Head of caudate nucleus (tissue), 42 donors: ENCODE measurements around the gene COL1A2.
A peak's percentile ranks its signal among the peaks of the same experiment; 100 is the strongest.

ENCODE experiments used
- DNase-seq, 42 donors: peaks; one replicate each; pipeline versions ENCODE4 v3.0.0 to v3.0.0-alpha.2; 2020 to 2021; ENCODE audit warnings: mixed read lengths in 7 of 42
- intact Hi-C: fragments of 100-400 bp; cut with DNase I; formaldehyde crosslinking; loops from one replicate; pipeline ENCODE4 v1.15.0; 2022

COL1A2 gene

DNA sequence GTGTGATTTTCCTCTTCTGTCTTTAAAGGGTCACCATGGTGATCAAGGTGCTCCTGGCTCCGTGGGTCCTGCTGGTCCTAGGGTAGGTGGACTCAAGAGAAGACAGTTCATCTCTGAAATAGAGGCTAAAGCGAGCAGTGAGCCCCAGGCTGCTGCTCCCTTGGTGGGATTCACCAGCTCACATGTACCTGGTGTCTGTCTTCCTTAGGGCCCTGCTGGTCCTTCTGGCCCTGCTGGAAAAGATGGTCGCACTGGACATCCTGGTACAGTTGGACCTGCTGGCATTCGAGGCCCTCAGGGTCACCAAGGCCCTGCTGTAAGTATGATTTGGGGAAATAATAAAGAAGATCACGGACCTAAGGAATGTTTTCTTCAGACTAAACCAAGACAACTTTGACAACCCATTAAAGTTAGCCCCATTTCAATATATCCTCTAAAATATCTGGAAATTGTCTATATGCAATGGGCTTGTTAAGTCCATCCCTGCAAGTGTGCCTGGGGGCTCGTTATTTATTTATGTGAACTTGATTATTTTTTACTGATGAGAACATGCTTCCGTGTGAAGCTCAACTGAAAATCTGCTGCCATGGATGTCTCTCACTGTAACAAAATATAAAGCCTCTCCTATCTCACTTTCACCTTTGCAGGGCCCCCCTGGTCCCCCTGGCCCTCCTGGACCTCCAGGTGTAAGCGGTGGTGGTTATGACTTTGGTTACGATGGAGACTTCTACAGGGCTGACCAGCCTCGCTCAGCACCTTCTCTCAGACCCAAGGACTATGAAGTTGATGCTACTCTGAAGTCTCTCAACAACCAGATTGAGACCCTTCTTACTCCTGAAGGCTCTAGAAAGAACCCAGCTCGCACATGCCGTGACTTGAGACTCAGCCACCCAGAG lies 32.5 kb downstream of the COL1A2 start:
- DNase-seq: no peak
- intact Hi-C loops: no loop called here

DNA sequence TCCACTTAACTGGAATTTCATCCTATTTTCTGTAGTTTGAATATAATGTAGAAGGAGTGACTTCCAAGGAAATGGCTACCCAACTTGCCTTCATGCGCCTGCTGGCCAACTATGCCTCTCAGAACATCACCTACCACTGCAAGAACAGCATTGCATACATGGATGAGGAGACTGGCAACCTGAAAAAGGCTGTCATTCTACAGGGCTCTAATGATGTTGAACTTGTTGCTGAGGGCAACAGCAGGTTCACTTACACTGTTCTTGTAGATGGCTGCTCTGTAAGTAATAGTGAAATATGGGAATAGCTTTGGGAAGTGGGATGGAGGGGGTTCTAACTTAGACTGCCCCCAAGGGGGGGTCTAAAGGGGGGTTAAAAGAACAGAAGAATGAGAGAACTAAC lies 34.5 kb downstream of the COL1A2 start:
- DNase-seq: no peak
- intact Hi-C loops: no loop called here

DNA sequence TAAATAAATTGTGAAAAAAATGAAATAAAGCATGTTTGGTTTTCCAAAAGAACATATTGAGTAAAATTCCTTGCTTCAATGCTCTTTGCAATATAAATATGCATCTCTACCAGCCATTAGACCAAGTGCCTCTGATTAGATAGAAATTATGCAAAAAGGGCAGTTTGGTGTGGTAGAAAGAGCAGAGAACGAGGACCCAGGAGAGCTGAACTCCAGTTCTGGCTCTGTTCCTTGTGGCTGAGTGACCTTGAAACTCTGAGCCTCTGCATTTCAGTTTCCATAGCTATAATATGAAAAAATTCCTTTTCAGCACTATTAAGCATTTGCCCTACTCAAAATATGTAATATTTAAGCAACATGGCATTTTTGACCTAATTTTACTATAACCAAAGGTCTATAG lies 36.5 kb downstream of the COL1A2 start:
- no peak for DNase-seq
- intact Hi-C loops: no loop called here

DNA sequence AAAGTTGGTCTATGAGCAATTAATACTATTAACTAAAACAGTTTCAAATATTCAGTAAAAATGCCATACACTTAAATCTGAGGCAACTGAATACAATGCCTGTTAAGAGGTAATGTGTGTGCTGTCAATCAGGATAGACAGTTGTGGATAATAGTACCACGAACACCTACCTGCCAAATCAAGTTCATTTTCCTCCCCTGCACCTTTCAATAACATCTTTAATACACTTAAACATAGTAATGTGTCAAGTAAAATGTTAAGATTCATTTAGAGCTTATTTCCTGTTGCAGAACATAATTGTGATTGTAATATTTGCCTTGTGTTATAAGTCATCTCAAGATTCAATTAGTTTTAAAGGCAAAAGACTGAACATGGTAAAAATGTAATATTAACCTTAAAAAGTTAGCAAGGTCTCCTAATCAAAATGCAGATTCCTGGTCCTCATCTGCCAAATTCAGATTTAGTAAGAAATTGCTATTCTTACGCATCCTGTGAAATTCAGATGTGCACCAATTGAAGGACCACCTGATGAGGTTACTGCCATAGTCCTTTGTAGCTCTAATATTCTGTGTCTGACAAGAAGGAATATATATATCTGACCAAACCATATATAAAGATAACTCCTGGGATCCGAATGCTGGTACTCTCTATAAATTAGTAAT lies 37.1 kb downstream of the COL1A2 start:
- DNase-seq: no peak
- intact Hi-C loops: no loop called here

DNA sequence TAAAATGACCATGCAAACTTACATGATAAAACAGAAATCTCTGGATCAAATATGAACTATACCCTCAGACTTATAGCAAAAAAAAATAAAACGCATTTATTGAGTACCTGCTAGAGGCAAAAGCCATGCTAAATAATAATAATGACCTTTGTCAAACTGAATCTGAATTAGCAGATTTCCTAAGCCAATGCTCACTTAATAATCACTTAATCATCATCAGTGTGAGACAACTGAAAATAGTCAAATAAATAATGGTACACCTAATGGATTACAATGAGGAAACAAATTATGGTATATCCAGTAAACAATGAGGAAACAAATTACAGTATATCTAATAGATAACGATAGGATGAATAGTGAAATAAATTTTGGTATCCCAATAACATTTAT lies 37.6 kb downstream of the COL1A2 start:
- no peak for DNase-seq
- intact Hi-C loops: no loop called here

DNA sequence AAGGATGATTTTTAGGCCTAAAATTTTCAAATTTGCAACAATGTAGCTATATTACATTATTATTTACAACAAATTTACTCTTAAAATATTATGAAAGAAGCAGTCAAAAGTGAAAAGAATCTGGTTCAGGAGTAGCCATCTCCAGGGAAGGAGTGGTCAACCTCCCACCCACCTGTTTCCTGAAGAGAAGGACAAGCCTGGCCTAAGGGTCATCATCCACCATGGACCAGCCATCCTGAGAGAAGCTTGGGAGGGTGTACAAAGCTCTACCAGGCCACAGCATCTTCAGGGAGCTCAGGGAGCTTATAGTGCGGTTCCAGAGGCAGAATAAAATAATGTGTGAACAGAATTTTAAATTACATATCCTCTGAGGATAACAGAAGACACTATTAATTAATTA lies 38.1 kb downstream of the COL1A2 start:
- no peak for DNase-seq
- intact Hi-C loops: no loop called here

DNA sequence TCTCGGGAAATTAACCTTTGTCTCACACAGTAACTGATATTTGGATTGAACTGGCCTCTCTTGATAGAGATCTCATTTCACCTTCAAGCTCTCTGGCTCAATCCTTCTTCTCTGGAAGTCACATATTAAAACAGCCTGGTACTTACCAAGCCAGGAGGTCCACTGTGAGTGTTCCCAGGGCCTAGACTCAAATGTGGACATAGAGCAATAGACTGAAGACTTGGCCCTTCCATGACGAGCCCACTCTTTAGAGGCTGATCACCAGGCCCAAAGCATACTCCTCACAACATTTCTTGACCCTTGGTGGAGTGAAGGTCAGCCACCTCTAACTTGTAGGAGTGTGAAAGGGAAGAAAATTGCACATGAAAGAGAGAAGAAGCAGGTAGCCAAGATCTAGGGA lies 38.5 kb downstream of the COL1A2 start:
- no peak for DNase-seq
- intact Hi-C loops: no loop called here

DNA sequence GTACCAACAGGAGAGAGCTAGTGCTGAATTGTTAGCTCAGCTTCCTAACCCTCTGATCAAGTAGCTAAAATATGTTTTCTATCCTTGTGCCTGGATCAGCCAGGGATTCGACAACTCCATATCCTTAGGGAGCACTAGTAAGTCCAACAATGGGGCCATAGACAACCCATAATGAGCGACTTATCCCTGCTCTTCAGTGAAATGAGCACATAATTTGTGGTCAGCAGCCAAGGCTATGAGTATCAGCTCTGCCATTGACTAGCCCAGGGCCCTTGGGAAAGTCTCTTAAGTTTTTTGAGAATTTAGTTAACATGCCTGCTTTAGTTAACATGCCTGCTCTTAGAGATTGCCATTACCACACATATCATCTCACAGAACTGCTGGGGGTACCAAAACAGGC lies 39.3 kb downstream of the COL1A2 start:
- DNase-seq: no peak
- intact Hi-C loops: no loop called here

DNA sequence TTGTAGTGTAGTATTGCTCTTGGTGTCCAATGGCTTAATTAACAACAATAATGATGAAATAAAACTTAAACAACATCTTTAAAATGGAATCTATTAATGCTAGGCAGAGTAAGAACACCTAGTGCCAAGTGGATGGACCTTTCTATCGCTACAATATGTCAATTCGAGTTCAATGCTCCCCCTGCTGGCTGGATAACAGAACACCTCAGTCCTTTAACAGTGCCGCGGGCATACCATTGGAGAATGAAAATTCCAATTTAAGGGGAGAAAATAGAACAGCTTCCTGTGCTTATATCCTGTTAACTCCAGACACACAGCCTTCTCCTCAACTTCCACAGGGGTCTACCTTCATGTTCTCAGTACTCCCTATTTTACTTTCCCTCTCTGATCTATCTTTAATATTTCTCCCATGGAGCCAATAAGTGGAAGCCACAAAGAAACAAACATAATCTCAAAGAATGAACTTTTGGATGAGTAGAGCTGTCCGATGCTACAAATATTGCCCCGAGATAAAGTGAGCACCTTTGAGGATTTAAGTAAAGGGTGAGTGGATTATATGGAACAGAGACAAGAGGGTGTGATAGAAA lies 41.4 kb downstream of the COL1A2 start:
- peak in 41 of 42 donors; percentile 27 to 89 (median 67) for DNase-seq
- intact Hi-C loops: no loop called here

DNA sequence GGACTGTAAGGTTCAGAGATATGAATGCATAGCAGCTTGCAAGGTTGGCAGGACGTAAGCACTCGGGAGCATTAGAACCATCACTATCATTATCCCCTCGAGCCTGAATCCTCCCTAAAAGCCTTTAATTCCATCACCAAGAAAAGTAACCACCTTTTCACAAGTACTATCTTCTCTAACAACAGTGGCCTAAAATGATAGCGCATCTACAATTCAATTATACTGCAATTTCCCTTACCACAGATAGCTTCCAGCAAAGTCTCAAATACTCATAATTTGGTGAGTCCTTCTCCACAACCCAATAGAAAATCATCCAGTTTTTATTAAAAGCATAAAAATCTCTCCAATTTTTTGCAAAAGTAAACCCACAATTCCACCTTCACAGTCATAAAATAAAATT lies 42.0 kb downstream of the COL1A2 start:
- intact Hi-C loops: no loop called here
- no peak for DNase-seq

DNA sequence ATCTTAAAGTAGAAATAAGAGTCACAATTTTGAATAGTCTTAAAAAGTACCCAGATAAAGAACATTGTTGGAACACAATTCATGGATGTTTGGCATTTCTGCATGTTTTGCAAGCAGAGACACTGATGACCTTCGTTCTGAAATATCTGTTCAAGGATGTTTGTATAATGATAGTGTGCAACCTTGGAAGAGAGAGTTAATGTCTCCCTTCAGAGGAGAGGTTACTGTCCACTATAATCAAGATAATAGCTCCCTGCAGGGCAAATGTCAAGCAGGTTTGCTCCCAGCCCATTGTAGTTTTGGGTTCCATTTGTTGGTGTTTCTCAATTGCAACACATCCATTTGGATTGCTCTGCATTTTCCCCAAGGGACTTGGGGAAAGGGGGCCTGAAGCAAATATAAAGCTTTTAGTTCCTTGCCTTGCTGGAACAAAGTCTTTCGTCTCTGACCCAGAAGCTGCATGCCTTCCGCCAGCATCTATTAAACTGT lies 45.2 kb downstream of the COL1A2 start:
- intact Hi-C loops: no loop called here
- DNase-seq: no peak

DNA sequence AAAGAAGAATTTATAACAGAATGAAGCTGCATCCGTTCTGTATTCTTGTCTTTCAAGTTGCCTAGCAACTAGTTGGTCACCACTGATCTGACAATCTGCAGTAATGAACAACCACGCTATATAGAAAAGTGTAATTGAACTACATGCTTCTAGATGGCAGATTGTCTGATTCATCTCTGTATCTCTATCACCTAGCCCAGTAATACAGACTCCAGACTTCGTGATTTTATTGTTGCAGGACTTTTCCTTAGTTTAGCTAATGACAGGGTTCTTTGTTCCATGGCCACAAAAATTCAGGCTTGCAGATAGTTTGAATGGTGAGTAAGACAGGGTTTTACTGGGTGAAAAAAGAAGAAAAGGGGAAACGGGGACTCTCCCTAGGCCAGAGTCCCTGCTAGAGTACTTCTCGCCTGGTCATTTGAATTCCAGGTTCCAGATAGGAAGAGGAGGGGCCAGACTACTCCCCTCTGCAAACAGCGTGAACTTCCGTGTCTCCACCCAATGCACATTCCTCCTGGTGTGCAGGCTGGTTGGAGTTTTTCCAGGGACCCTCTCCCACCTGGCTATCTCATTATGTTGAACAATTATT lies 45.9 kb downstream of the COL1A2 start:
- intact Hi-C loops: no loop called here
- DNase-seq: no peak

DNA sequence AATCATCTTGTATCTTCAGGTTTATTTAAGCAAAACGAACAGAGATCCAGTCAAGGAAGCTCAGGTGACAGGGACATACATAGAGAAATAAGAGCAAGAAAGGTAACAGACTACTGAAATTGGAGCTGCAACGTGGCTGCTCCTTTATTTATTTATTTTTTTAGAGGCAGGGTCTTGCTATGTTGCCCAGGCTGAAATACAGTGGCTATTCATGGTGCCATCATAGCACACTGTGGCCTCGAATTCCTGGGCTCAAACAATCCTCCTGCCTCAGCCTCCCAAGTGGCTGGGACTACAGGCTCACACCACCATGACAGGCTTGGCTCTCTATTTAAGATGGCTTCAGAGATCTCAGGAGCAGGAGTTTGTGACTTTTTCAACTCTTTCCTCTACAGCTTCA lies 46.4 kb downstream of the COL1A2 start:
- no peak for DNase-seq
- intact Hi-C loops: no loop called here

DNA sequence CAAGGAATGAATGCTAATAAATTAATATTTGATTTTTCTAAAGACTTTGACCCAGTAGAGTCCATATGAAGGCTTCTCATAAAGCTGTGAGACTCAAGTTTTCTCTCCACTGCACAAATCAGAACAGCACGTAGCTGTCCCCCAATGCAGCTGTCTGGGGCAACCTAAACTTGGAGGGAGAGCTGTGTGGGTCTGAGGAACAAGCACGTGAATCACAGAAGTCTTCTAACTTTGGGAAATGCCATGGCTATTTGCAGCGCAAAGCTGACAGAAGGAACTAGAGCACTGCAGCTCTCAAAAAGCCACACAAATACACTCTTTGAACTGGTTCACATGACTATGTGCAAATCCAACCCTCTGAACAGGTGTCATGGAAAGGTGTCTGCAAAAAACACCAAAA lies 47.9 kb downstream of the COL1A2 start:
- no peak for DNase-seq
- intact Hi-C loops: no loop called here

DNA sequence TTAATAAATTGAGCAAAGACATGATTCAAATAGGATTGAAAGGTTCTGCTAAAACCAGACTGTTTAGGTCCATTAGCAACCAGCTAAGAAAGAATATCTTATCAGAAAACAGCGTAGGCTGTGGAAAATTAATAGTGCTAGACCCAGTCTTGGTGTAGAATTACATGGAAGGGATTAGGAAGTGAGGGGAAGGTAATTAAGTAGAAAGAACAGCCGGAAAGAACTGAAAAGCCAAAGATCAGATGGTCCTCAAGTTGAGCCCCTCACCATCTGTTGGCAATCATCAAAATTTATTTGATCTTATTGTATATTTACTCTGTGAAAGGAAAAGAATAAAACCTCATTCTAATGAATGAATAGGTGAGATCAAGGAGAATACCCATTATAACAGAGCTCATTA lies 50.1 kb downstream of the COL1A2 start:
- intact Hi-C loops: no loop called here
- DNase-seq: no peak

DNA sequence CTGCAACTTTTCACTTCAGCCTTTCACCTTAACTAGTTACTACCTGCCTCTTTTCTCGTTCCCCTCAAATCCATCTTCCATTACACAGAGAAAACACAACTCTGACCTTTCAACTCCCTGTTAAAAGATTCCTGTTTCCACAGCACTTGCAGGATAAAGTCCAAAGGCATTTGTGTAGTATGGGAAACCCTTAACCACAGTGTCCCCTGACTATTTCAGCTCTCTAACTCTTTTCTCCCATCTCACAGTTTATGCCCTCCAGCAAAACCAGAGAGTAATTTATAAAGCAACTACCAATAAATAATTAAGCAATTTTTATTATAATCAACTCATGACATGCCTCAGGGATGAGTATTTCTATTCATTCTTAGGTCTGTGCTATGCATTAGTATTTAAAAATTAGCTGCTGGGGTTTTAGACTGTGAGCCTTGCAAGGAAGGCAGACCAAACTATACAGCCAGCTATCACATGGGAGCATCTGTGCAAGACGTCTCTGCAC lies 51.0 kb downstream of the COL1A2 start:
- DNase-seq: no peak
- intact Hi-C loops: no loop called here

DNA sequence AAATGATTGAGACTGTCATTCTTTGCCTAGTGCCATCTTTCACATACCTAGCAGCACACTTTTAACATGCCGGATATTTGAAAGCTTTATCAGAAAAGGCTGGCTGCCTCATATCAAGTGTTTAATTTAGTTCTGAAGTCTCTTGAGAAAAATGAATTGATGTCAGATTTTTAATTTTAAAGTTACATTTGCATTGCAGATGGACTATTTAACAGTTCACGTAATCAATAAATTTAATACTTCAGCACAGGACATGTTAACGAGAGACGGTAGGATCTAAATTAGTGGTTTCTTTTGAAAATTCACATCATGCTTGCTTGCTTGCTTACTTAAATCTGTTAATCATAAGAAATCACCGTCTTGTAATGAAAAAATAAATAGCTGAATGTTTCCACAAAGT lies 51.6 kb downstream of the COL1A2 start:
- no peak for DNase-seq
- intact Hi-C loops: no loop called here

DNA sequence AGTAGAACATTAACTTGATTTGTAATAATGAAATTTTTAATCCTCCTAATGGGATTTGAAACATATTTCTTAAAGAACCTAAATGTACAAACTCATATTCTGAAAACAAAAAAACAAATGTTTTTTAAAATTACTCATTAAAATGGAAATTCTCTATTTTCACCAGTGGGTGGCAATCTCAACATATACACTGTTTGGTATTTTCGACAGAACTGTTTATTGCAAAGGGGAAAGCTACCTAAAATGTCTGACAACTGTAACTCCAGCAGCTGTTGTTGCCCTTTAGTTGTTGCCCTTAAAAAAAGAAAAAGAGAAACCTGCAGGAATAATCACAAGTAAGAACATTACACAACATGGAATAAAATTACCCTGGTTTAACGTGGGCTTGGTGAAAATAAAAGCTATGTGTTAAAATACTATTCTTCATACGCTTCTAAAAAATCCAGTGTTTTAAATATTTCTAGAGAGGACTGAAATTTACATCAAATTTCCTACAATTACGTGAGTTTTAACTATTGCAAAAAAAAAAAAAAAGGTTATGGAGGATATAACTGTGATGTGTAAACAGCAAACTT lies 54.5 kb downstream of the COL1A2 start:
- peak in 1 of 42 donors; percentile 15 for DNase-seq
- intact Hi-C loops: no loop called here

DNA sequence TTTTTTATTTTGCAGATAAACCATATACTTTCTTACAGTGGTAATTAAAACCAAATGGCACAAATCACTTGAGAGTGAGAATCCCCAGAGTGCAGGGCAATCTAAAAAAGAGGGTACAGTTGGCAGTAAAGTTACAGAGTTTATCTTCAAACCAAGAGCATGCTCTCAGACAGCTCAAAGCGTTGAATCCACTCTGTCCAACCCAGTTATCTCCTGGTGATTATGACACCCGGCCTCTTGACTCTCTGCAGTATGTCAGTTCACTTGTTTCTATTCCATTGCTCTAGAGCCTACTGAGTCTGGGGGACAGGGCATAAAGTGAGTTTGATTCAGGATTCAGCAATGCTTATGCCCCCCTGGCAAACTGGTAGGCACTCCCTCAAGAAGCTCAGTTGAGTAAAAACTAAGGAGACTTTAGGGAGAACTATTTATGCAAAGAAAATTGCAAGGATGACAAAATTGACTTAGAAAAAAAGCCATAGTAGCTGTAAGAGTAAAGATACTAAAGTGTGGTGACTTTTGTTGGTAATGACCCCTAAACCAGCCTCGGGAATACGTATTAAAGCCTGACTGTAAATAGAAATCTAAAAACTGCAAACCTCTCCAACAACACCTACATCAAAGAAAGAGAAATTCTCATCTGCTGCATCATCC lies 55.5 kb downstream of the COL1A2 start:
- DNase-seq: no peak
- intact Hi-C loops: loop anchor here (10.0 kb wide), 1 partner anchor 205 kb away; the partner anchor contains the start of gene SGCE
